HepG2 (cell line): ENCODE data around the gene ENDOU. TPM values are rescaled to one million over a fixed set of nuclear protein-coding genes. Genes with fewer than 3 reads are reported as not detected.

Experiments
- BRCA1 ChIP-seq: sonication (generic); formaldehyde crosslinking; IDR thresholded peaks from 2 replicates; pipeline ENCODE4 v1.4.0; 2020; ENCODE audit warnings: missing genetic modification reagents
- E2F1 ChIP-seq: sonication (generic); formaldehyde crosslinking; IDR thresholded peaks from 2 replicates; pipeline ENCODE4 v1.5.0; 2020; ENCODE audit warnings: missing genetic modification reagents
- FOXA3 ChIP-seq: IDR thresholded peaks from 2 replicates; pipeline ENCODE4 v1.6.1; 2016; ENCODE audit warnings: missing genetic modification reagents, missing compliant biosample characterization
- GRHL1 ChIP-seq: sonication (generic); formaldehyde crosslinking; conservative IDR thresholded peaks from 2 replicates; pipeline ENCODE4 v1.8.0; 2022; ENCODE audit warnings: missing genetic modification reagents
- HINFP ChIP-seq: sonication (generic); formaldehyde crosslinking; IDR thresholded peaks from 2 replicates; pipeline ENCODE4 v1.4.0; 2020; ENCODE audit warnings: low read depth, mild to moderate bottlenecking, missing genetic modification reagents
- ZBTB37 ChIP-seq: sonication (generic); formaldehyde crosslinking; IDR thresholded peaks from 2 replicates; pipeline ENCODE4 v1.4.0; 2020; ENCODE audit warnings: mild to moderate bottlenecking, missing genetic modification reagents
- ZFY ChIP-seq: sonication (generic); formaldehyde crosslinking; IDR thresholded peaks from 2 replicates; pipeline ENCODE4 v1.4.0; 2020; ENCODE audit warnings: missing genetic modification reagents
- ZNF207 ChIP-seq: fragments of 450-650 bp; IDR thresholded peaks from 2 replicates; pipeline ENCODE4 v1.6.1; 2016; ENCODE audit warnings: antibody characterized with exemption, borderline replicate concordance
- ZNF75D ChIP-seq: sonication (generic); formaldehyde crosslinking; IDR thresholded peaks from 2 replicates; pipeline ENCODE4 v1.8.1; 2023; ENCODE audit warnings: missing genetic modification reagents, mild to moderate bottlenecking, borderline replicate concordance
- polyA plus RNA-seq, 8 experiments: library from polyadenylated mRNA; depleted of rRNA in 3 of 8; stranded (reverse) in 7 of 8; unstranded in 1 of 8; fragments of >200 nt; fragmentation: Illumina TruSeq in 4 of 8; extraction: Trizol in 4 of 8; gene quantifications; 2 replicates each; pipeline versions ENCODE4 v1.2.1 to v1.2.3, GENCODE V29; 2011 to 2016; ENCODE audit warnings: low read depth in 4 of 8, missing spikeins in 1 of 8, mixed read lengths in 1 of 8; ENCODE audit not compliant: insufficient read depth in 1 of 8
- total RNA-seq, 5 experiments: library from RNA; depleted of rRNA; stranded (reverse); fragments of >200 nt; fragmentation: Illumina TruSeq; extraction: Trizol; gene quantifications; 2 replicates each; pipeline ENCODE4 v1.2.3, GENCODE V29; 2016; ENCODE audit warnings: low read depth in 1 of 5
- TF ChIP-seq, protein P1 (sequence below): sonication (generic); formaldehyde crosslinking; IDR thresholded peaks from 2 replicates; pipeline ENCODE4 v1.4.0; 2020; ENCODE audit warnings: missing genetic modification reagents
- TF ChIP-seq, protein P2 (sequence below): IDR thresholded peaks from 2 replicates; pipeline ENCODE4 v1.4.0; 2020; ENCODE audit warnings: mild to moderate bottlenecking, missing genetic modification reagents
- TF ChIP-seq, protein P3 (sequence below): sonication (generic); formaldehyde crosslinking; IDR thresholded peaks from 2 replicates; pipeline ENCODE4 v1.5.1; 2020; ENCODE audit warnings: missing genetic modification reagents, mild to moderate bottlenecking, borderline replicate concordance

ENDOU gene
- total and polyA plus RNA-seq, 2 of the 13 experiments (the other 11 are each of a cell fraction or from before 2014, with no cell fraction given): not detected

GRCh38 chr12:47705566-47706425, 19.5 kb downstream of the ENDOU start, which contains the start of gene RPAP3 (continued):
- TF ChIP-seq E2F1 (CRISPR knock-in tag) (peak; percentile 82), ZNF75D (CRISPR knock-in tag) (no peak), ZFY (CRISPR knock-in tag) (peak; percentile 85), GRHL1 (CRISPR knock-in tag) (no peak), HINFP (CRISPR knock-in tag) (peak; percentile 73; the same call in 1 of the 2 replicates), ZNF207 (no peak), BRCA1 (no peak), FOXA3 (peak; percentile 26; the same call in 1 of the 2 replicates), ZBTB37 (CRISPR knock-in tag) (no peak)
- TF ChIP-seq, protein P1, sequence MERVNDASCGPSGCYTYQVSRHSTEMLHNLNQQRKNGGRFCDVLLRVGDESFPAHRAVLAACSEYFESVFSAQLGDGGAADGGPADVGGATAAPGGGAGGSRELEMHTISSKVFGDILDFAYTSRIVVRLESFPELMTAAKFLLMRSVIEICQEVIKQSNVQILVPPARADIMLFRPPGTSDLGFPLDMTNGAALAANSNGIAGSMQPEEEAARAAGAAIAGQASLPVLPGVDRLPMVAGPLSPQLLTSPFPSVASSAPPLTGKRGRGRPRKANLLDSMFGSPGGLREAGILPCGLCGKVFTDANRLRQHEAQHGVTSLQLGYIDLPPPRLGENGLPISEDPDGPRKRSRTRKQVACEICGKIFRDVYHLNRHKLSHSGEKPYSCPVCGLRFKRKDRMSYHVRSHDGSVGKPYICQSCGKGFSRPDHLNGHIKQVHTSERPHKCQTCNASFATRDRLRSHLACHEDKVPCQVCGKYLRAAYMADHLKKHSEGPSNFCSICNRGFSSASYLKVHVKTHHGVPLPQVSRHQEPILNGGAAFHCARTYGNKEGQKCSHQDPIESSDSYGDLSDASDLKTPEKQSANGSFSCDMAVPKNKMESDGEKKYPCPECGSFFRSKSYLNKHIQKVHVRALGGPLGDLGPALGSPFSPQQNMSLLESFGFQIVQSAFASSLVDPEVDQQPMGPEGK (CRISPR knock-in tag): peak; percentile 57; the same call in 1 of the 2 replicates
- TF ChIP-seq, protein P2, sequence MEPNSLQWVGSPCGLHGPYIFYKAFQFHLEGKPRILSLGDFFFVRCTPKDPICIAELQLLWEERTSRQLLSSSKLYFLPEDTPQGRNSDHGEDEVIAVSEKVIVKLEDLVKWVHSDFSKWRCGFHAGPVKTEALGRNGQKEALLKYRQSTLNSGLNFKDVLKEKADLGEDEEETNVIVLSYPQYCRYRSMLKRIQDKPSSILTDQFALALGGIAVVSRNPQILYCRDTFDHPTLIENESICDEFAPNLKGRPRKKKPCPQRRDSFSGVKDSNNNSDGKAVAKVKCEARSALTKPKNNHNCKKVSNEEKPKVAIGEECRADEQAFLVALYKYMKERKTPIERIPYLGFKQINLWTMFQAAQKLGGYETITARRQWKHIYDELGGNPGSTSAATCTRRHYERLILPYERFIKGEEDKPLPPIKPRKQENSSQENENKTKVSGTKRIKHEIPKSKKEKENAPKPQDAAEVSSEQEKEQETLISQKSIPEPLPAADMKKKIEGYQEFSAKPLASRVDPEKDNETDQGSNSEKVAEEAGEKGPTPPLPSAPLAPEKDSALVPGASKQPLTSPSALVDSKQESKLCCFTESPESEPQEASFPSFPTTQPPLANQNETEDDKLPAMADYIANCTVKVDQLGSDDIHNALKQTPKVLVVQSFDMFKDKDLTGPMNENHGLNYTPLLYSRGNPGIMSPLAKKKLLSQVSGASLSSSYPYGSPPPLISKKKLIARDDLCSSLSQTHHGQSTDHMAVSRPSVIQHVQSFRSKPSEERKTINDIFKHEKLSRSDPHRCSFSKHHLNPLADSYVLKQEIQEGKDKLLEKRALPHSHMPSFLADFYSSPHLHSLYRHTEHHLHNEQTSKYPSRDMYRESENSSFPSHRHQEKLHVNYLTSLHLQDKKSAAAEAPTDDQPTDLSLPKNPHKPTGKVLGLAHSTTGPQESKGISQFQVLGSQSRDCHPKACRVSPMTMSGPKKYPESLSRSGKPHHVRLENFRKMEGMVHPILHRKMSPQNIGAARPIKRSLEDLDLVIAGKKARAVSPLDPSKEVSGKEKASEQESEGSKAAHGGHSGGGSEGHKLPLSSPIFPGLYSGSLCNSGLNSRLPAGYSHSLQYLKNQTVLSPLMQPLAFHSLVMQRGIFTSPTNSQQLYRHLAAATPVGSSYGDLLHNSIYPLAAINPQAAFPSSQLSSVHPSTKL (CRISPR knock-in tag): peak; percentile 13
- TF ChIP-seq, protein P3, sequence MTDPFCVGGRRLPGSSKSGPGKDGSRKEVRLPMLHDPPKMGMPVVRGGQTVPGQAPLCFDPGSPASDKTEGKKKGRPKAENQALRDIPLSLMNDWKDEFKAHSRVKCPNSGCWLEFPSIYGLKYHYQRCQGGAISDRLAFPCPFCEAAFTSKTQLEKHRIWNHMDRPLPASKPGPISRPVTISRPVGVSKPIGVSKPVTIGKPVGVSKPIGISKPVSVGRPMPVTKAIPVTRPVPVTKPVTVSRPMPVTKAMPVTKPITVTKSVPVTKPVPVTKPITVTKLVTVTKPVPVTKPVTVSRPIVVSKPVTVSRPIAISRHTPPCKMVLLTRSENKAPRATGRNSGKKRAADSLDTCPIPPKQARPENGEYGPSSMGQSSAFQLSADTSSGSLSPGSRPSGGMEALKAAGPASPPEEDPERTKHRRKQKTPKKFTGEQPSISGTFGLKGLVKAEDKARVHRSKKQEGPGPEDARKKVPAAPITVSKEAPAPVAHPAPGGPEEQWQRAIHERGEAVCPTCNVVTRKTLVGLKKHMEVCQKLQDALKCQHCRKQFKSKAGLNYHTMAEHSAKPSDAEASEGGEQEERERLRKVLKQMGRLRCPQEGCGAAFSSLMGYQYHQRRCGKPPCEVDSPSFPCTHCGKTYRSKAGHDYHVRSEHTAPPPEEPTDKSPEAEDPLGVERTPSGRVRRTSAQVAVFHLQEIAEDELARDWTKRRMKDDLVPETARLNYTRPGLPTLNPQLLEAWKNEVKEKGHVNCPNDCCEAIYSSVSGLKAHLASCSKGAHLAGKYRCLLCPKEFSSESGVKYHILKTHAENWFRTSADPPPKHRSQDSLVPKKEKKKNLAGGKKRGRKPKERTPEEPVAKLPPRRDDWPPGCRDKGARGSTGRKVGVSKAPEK (CRISPR knock-in tag): no peak
